ENCODE measurements around the gene PTX4.

Gene PTX4, protein sequence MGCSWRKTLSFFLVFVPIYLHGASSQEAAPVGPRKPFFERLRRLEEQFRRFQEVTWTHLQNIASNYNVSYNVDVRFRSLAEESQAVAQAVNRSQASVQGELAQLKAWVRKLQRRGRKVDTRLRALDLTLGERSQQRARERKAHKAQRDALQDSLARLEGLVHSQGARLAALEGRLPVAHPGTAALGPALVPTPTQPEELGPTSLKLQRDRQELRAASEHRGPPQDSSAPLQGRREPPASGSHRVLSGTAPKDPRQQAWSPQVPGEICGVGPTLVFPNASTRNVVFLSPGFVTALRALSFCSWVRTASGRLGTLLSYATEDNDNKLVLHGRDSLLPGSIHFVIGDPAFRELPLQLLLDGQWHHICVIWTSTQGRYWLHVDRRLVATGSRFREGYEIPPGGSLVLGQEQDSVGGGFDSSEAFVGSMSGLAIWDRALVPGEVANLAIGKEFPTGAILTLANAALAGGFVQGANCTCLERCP

DNA sequence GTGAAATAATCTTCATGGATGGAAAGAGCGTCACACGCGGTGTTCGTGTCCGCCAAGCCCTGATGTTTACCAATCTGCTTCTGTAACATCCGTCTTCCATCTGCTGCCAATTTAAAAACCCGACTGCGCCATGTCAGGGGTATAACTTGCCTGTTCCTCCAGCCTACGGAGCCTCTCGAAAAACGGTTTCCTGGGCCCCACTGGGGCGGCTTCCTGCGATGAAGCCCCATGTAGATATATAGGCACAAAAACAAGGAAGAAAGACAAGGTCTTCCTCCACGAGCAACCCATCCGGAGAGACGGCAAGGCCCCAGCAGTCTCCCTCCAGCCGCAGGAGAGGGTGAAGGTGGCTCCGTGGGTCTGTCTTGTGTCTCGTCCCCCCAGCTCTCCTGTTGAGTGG lies at the start of gene PTX4:
TSS of gene PTX4 (minus strand) at position 326 of the 400 bp plus-strand sequence. CDS start at position 291, 35 bp downstream.
- FAIRE-seq, result no peak

DNA sequence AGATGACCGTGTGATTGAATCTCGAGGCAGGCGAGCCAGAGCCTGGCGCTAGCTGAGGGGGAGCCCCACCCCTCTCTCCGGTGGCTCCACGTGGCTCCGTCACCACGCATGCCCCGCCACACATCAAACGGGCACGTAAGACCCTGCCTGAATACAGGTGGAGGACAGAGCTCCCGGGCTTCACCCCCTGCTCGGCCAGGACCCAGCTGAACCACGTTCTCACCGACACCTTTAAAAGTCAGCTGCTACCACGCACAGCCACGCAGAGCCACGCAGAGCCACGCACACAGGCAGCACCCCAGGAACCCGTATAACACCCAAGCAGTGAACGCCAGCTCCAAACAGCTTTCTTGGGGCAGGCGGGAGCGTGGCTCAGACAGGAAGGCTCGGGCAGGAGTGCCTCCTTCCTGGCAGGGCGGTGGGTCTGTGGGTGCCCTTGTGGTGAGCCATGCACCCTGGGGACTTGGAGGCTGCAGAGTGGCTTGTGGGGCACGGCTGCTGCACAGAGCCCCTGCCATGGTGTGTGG lies 49.1 kb upstream of the PTX4 start:
- FAIRE-seq, result no peak

DNA sequence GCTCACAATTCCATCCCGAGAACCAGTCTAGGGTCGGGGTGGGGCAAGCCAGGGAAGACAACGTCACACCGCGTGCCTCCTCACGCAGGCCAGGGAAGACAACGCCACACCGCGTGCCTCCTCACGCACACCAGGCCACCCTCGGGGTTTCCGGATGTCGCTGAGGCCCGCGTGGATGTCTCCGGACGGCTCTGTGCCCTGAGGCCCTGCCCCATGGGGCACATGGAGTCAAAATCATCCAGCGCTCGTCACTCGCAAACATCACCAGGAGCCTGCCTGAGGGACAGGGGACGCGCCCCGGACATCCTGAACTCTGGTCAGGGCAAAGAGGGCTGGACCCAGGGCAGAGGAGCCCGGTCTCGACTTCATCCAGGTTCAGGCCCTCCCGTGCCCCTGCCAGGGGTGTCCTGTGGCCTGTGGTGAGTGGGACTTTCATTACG lies 48.4 kb upstream of the PTX4 start:
- no peak for FAIRE-seq

DNA sequence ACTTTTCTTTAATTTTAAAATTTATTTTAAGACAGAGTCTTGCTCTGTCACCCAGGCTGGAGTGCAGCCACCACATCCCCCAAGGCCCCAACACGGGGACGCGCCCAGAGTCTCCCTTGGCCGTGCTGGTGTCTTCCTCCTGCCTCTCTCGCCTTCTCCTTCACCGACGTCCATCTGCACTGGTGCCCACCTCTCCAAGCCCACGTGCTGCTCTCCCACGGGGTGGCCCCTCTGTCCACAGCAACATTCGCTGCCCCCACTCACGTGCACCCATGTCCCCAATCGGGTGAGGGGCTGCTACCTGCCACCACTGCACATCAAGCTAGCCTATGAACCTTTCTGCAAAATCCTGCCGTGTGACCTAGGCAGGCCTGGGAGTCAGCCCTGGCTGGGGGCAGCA lies 47.9 kb upstream of the PTX4 start:
- FAIRE-seq, result no peak

DNA sequence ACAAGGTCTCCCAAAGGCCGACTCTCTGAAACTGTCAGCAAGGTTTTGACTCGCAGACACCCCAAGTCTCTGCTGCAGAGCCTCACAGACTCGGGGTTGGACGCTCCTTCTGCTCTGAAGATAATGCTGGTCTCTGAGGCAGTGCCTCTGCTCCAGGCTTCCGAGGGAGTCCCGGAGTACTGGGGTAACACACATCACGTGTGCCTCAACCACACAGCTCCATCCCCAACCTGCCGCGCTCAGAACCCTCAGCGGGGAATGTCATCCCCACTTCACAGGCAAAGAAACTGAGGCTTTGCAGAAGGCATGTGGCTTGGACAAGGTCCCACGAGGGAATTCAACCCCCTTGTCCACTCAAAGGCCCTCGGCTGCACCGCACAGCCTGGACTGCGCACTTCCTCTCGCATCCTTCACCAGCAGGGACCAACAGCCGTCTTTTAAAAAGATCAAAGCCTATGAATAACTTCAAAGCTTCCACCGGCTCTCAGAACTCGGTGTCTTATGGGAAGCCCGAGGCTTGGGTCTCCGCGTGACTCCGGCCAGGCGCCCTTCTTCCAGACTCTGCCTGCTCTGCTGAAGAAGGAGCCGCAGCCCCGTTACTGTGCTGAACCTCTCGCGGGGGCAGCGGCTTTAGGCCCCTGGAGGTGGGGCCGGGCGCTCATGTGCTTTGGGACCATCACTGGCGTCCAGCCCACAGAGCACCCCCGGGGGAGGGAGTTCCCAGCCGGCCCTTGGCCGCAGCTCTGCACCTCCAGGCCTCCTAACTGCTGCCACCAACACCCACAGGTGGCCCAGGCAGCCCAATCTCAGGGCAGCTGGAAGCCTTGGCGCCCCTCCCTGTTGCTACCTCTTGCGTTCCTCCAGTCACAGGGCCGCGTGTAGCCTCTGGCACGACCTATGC lies 46.9 kb upstream of the PTX4 start:
- FAIRE-seq, result no peak

DNA sequence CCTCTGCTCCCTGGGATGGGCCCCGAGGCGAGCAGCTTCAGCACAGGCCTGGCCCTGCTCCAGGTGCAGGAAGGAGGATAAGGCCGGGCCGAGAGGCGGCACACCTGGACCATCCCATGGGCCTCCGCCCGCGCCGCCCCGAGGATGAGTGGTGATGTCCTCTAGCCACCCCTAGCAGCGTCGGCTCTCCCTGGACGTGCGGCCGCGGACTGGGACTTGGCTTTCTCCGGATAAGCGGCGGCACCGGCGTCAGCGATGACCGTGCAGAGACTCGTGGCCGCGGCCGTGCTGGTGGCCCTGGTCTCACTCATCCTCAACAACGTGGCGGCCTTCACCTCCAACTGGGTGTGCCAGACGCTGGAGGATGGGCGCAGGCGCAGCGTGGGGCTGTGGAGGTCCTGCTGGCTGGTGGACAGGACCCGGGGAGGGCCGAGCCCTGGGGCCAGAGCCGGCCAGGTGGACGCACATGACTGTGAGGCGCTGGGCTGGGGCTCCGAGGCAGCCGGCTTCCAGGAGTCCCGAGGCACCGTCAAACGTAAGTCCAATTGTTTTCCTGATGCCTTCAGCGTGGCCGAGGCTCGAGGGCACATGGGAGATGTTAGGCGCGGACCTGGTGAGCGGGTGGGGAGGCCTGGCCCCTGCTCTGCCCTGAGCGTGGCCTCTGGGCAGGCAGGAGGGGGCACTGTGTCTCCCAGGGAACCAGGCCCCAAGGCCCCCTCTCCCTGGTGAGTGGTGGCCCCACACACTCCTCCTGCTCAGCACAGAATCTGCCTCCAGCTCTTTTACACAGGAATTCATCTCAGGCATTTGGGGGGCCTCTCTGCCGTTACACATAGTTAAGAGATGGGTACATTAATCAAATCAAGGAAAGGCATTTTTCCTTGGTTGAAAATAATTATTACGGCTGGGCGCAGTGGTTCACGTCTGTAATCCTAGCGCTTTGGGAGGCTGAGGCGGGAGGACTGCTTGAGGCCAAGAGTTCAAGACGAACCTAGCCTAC lies 45.6 kb upstream of the PTX4 start:
- FAIRE-seq, result no peak

DNA sequence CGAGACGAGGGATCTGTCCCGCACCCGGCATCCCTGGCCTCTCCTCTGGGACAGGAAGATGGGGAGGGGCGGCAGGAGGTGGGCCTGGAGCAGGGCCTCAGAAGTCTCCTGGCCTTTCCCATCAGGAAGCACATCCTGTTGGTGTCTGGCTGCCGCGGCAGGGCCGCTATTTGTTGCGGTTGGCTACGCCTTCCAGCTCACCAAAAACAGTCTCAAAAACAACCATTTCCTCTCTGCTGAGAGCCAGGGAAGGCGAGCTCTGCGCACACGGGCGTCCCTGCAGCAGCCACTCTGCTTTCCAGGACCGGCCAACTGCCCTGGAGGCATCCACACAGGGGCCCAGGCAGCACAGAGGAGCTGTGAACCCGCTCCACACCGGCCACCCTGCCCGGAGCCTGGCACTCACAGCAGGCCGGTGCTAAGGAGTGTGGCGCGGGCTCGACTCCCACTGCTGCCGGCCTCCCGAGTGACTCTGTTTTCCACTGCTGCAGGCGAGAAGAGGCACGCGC lies 44.8 kb upstream of the PTX4 start, which contains the start of gene TMEM204:
TSS of gene TMEM204 (plus strand) at position 224 of the 509 bp plus-strand sequence. CDS start 610 bp downstream, outside the sequence.
- FAIRE-seq, result no peak

DNA sequence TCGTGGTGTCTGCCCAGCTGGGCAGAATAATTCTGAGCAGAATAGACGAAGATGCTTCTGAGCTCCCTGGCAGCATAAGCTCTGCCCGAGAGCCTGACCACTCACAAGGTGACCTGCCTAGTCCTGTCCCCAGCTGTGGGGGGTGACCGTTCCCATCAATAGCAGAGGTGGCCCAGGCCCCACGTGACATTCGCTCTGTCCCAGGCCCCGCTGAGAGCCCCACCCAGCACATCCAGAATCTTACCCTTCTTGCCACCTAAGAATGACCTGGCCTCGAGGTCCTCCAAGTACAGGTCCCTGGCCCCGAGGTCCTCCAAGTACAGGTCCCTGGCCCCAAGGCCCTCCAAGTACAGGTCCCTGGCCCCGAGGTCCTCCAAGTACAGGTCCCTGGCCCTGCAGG lies 44.0 kb upstream of the PTX4 start:
- no peak for FAIRE-seq

DNA sequence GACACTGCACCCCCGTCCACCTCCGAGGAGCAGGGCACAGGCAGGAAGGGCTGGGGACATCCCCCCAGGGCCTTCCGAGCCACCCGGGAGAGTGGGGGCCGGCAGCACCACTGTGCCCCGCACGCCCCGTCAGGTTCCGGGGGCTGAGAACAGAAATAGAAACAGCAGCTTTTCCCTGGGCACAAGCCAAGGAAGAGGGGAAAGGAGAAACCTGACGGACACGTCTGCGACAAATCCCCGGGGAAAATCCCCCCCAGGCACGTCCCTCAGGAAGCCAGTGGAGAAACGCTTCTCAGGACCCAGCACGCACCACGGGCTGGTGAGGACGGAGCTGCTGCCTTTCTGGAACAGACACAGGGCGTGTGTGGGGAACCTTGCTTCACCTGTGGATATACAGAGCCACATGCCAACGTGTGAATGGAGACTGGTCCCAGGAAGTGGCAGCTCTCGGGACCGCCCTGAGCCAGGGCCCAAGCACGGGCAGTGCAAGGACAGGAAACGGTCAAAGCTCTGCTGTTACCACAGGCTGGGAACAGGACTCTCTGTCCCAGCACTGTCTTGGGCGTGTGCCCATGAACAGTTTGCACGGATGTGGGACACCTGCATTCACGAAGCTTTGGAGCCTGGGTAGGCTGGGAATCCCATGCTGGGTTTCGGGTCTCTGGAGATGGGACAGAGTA lies 43.5 kb upstream of the PTX4 start:
- no peak for FAIRE-seq

DNA sequence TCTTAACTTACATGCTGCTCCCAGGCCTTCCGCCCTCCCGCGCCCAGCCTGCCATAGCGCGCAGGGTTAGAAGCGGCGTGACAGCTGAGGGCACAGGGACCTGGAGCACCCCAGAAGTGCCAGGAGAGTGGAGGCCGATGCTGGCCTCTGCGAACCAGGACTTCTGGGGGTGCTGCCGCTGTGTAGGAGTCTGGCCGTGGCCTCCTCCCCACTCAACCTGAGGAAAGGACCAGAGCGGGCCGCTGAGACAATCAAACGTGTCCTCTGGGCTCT lies 42.8 kb upstream of the PTX4 start:
- no peak for FAIRE-seq

DNA sequence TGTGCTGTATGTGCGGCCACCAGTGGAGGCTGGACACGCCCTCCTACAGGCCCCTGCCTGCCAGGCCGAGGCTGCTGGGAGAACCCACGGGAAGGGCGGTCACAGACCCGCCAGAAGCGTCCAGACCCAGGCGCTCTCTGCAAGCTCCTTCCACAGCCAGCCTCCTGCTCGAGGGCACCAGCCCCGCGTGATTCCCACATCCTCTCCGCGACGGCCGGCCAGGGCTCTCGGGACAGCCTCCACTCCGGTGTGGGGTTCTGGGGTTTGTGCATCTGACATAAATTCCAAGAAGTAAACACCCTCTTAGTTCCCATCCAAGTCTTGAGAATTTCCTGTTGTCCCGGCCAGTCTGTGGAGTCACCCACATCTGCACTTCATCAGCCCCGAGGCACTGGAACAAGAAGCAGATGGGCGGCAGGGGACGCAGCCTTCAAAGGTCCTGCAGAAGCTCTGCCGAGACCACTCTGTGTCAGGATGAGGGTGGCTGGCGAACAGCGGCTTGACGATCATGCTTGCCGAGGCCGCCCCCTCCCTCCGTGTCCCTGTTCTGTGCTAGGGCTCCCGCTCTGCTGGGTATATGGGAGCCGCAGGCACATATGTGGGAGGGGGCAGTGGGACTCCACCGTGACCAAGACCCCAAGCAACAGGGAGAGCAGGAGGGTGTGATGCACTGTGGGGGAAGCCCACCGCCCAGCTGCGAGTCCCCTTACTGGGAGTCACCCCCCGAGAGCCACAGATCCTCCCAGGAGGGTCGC lies 42.3 kb upstream of the PTX4 start:
- no peak for FAIRE-seq

DNA sequence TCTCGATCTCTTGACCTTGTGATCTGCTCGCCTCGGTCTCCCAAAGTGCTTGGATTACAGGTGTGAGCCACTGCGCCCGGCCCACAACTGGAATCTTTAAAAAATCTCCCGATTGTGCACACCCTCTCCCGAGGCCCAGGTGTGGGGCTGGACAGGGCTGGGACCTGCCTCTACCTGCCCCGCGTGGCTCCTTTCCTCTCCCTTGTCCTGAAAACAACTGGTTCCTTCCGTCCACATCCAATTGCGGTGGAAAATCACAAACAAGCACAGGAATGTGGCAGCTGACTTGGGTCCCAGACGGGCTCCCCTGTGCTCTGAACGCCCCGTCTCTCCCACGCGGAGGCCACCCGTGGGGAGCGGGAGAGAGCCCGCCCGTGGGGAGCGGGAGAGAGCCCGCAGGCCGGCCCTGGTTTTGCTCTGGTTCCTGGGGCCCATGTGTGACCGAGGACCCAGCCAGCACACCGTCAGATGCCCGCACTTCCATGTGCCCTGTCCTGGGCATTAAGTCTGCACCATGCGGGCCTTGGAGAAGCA lies 41.7 kb upstream of the PTX4 start:
- no peak for FAIRE-seq

DNA sequence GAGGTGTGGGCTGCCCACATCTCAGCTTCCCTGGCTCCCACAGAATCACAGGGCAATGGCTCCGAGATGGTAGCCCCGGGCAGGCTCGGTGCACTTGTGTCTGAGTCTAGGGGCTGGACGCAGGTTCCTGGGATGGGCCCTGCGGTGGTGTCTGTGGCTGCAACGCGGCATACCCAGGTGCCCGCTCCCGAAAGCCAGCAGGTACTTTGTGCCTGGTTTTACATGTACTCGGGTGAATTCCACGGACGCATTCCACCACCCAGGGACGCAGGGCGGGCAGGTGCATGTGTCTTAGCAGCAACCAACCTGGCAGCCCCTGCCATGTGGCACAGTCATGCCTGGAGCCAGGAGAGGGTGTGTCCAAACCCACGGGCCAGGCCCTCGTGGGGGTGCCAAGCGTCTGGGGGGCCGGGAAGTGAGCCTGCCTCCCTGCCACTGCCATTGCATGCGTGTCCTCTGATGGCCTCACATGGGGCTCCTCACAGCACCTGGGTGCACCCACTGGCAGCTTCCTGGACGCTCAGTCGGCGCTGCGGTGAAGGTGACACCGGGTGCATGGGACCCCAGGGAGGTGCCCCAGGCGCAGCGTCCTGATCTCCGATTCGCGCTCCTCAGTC lies 40.3 kb upstream of the PTX4 start:
- FAIRE-seq, result no peak

DNA sequence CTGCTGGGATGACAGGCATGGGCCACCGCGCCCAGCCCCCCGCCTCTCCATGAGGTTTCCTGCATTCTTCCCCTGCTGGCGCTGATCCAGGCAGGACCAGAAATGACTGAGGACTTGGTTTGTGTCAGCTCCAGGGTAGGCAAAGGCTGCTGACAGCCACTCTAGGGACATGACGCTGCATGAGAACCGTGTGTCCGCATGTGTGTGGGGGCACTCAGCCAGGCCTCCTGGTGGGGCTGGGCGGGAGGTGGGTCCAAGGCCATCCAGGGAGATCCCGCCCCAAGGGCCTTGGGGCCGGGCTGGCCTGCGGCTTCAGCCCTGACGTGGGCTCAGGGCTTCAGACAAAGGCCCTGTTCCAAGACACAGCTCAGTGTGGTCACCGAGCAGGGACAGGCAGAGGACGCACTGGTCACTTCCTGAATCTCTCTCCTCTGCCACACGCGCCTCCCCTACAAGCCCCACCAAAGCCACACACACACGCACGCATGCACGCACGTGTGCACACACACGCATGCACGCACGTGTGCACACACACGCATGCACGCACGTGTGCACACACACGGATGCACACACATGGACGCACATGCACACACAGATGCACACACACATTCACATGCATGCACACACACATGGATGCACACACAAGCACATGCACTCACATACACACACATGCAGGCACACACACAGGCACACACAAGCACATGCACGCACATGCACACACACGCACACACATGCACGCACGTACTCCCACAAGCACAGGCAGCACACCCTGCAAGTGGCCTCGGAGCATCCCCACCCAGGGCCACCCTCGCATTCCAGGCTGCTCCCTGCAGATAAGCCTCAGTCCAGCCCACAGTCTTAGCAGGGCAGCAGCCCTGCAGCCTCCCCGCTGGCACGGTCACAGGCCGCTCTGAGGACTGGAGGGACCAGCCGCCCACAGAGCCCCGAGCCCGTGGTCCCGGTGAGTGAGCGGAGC lies 39.4 kb upstream of the PTX4 start:
- no peak for FAIRE-seq

DNA sequence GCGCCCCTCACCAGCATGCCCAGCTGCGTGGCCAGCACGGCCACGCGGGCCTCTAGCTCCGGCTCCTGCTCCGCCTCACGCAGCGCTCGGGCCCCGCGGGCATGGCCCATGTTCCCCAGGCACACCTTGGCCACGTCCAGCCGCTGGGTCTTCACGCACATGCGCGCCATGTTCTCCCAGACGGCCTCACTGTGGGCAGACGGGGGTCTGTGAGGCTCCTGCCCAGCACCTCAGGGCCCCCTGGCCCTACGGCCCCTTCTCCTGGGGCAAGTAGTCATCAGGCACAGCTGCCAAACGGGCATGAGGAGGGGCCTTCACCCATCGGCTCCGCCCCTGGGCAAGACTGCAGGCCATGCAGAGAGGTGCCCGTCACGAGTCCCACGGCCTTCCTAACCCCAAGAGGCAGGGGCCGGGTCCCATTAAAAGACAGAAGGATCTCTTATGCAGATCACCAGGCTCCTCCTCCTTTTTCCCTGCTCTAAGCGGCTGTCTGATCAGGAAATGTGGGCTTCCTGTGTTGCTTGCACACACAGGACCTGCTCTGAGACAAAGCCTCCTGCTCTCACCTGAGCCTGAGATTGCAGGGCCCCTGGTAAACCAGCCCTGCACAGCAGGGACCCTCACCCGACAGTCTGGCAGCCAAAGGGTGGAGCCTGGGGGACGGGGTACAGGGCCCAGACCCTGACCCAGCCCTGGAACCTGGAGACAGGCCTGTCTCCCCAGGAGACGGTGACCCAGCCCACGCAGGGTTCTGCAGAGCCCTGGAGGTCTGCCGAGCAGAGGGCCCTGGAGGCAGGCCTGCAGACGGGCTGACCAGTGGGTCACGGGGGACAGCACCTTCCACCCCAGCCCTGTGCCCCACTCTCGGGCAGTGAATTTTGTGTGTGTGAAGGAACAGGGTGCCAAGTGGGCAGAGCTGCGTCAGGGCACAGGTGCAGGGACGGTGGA lies 38.1 kb upstream of the PTX4 start:
- FAIRE-seq, result no peak

DNA sequence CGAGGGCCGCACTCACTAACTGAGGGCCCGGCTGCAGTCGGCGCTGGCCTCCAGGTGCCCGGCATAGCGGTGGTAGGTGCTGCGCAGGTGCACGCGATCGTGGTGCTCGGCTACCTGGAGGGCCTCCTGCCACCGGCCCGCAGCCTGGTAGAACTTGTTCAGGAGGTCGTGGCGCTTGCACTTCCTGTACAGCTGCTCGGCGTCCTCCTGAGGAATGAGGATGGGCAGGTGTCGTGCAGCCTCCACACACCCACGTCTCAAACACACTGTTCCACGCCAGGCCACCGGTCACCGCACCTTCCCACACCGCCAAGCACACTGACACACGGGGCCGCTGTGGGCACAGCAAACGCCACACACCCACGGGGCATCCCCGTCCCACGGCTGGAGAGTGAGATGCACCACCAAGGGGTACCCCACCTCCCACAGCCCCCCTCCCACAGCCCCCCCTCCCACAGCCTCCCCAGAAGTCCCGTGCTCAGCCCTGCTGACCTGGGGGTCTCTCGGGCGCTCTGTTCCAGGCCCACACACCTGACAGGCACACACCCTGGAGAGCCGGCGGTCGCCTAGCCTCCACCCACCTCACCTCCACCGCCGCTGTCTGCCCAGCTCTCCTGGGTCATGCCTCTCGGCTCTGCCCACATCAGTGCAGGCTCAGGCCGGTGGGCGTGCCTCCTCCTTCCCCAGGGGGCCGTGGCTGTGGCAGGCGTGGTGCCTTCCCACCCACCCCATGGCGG lies 37.3 kb upstream of the PTX4 start:
- FAIRE-seq, result no peak

DNA sequence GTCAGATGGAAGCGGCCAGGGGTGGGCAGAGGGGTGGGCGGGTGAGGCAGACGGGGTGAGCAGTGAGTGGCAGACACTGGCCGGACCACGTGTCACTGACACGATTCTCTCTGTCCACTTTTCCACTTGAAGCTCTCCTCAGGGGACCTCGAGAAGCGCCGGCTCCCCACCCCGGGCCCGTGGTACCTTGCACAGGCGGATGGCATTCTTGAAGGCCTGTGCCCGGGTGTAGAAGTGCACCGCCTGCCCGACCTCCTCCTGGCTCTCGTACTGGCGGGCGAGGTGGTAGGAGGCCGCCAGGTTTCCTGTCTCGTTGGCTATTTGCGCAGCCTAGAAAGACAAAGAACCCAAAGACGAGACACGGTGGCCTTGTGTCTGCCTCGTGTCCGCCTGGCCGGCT lies 35.6 kb upstream of the PTX4 start:
- no peak for FAIRE-seq

Data from A204.1 (cell line).